H1 (cell line): ENCODE results near the gene UGT2B17. TPM values are rescaled to one million over a fixed set of nuclear protein-coding genes. Genes with fewer than 3 reads are reported as not detected.

Source experiments
- CHD7 ChIP-seq: fragments of 300-600 bp; sonication (generic); IDR thresholded peaks from 2 replicates; pipeline ENCODE4 v1.7.1; 2012; ENCODE audit warnings: low read length, moderate library complexity, mild to moderate bottlenecking, inconsistent platforms; ENCODE audit not compliant: insufficient replicate concordance
- polyA plus RNA-seq, 7 experiments: library from polyadenylated mRNA; depleted of rRNA in 3 of 7; stranded (reverse) in 5 of 7; unstranded in 2 of 7; fragments of >200 nt in 5 of 7; fragments of 200-250 nt in 2 of 7; gene quantifications; 1 replicate in 5 of 7; 2 replicates in 1 of 7; 4 replicates in 1 of 7; pipeline versions ENCODE4 v1.2.1 to v1.2.3, GENCODE V29; 2011 to 2013; ENCODE audit warnings: missing spikeins in 2 of 7, mixed read lengths in 2 of 7
- total RNA-seq: library from RNA; stranded (reverse); fragmentation: NEBNext Ultra II Directional; extraction: Animal tissue kit (Norgen Biotek cat#: 25700); gene quantifications from 2 replicates; pipeline ENCODE4 v1.2.1, GENCODE V29; 2021

Gene UGT2B17
- total and polyA plus RNA-seq, 2 of the 8 experiments (the other 6 are each of a cell fraction or from before 2014, with no cell fraction given) = not detected

- no peak for TF ChIP-seq CHD7
Measured at GRCh38 chr4:68489338-68489737, 86.8 kb downstream of the UGT2B17 start (continued).
